NT2/D1 (cell line): ENCODE data around the gene BAG5.

Experiments
- DNase-seq: peaks from one replicate; pipeline ENCODE4 v3.0.0-alpha.2; 2011; ENCODE audit warnings: low read depth, low spot score
- H3K27me3 ChIP-seq: 2 replicates; pipeline ENCODE4 v1.6.0; 2011; ENCODE audit warnings: mild to moderate bottlenecking; ENCODE audit not compliant: insufficient read length, insufficient read depth
- H3K36me3 ChIP-seq: 2 replicates; pipeline ENCODE4 v1.6.1; 2011; ENCODE audit warnings: mild to moderate bottlenecking, low read length, mixed read lengths; ENCODE audit not compliant: insufficient read depth, insufficient read length
- H3K4me1 ChIP-seq: 2 replicates; pipeline ENCODE4 v1.5.1; 2011; ENCODE audit not compliant: insufficient read depth, insufficient read length
- H3K4me3 ChIP-seq: 2 replicates; pipeline ENCODE4 v1.5.1; 2011; ENCODE audit warnings: low read depth; ENCODE audit not compliant: insufficient read length
- H3K9ac ChIP-seq: 2 replicates; pipeline ENCODE4 v1.6.0; 2011; ENCODE audit warnings: low read depth; ENCODE audit not compliant: insufficient read length
- H3K9me3 ChIP-seq: 2 replicates; pipeline ENCODE4 v1.5.1; 2011; ENCODE audit warnings: mild to moderate bottlenecking, low read length; ENCODE audit not compliant: insufficient read depth
- SUZ12 ChIP-seq: IDR thresholded peaks from 2 replicates; pipeline ENCODE4 v1.6.1; 2011; ENCODE audit not compliant: insufficient read length, insufficient read depth; ENCODE audit errors: extremely low read depth
- YY1 ChIP-seq: IDR thresholded peaks from 2 replicates; pipeline ENCODE4 v1.6.1; 2011; ENCODE audit not compliant: insufficient read length, insufficient read depth
- ZNF274 ChIP-seq: IDR thresholded peaks from 2 replicates; pipeline ENCODE4 v1.6.1; 2011; ENCODE audit warnings: mild to moderate bottlenecking, low read depth, low read length

The BAG5 gene

GRCh38 chr14:103530390-103530789, 32.1 kb downstream of the BAG5 start:
- H3K27me3 ChIP-seq = no peaks in the 10 kb centered on the region
- peaks cover 50% of the 10 kb centered on the region for H3K36me3 ChIP-seq
- H3K4me3 ChIP-seq = no peak overlapping the region
- H3K9me3 ChIP-seq = no peaks in the 10 kb centered on the region
- no peak for DNase-seq
- no peak overlapping the region for H3K9ac ChIP-seq
- TF ChIP-seq YY1 (no peak), ZNF274 (no peak), SUZ12 (no peak)
- H3K4me1 ChIP-seq = peaks cover 16% of the 10 kb centered on the region

GRCh38 chr14:103529383-103530365, 32.8 kb downstream of the BAG5 start:
- no peak for TF ChIP-seq SUZ12
- no peak for TF ChIP-seq YY1
- no peak for TF ChIP-seq ZNF274
- Histone ChIP-seq H3K4me1 (peaks cover 16% of the 10 kb centered on the region), H3K4me3 (peak overlapping the region; percentile 93)

GRCh38 chr14:103528587-103529382, 33.7 kb downstream of the BAG5 start, which contains the start of gene TRMT61A:
Gene TRMT61A, plus strand, starts transcription at chr14:103529196. Its CDS starts 783 bp downstream, at chr14:103529979.
- DNase-seq = peak; percentile 44
- H3K4me3 ChIP-seq = peak within 1 kb of the TSS; percentile 93
- H3K9ac ChIP-seq = peak within 1 kb of the TSS; percentile 91
- H3K27me3 ChIP-seq = peaks cover 10% of the 10 kb centered on the region
- H3K9me3 ChIP-seq = no peaks in the 10 kb centered on the region
- no peak for TF ChIP-seq ZNF274
- no peak for TF ChIP-seq SUZ12
- TF ChIP-seq YY1 = no peak
- peaks cover 37% of the 10 kb centered on the region for H3K36me3 ChIP-seq
- H3K4me1 ChIP-seq = peaks cover 16% of the 10 kb centered on the region

More at GRCh38 chr14:103529383-103530365, 32.8 kb downstream of the BAG5 start:
- DNase-seq = no peak
- Histone ChIP-seq H3K36me3 (peaks cover 44% of the 10 kb centered on the region), H3K27me3 (peaks cover under 1% of the 10 kb centered on the region), H3K9ac (peak overlapping the region; percentile 91), H3K9me3 (no peaks in the 10 kb centered on the region)

- Histone ChIP-seq H3K9me3 (no peaks in the 10 kb centered on the region), H3K36me3 (peaks cover 32% of the 10 kb centered on the region), H3K4me3 (peak overlapping the region; percentile 51), H3K4me1 (peaks cover 18% of the 10 kb centered on the region), H3K27me3 (peaks cover 16% of the 10 kb centered on the region), H3K9ac (peak overlapping the region; percentile 76)
- TF ChIP-seq SUZ12 = no peak
- no peak for TF ChIP-seq YY1
- no peak for TF ChIP-seq ZNF274
- no peak for DNase-seq
These were observed 34.3 kb downstream of the BAG5 start for GRCh38 chr14:103528146-103528586.

- Histone ChIP-seq H3K4me1 (peaks cover 18% of the 10 kb centered on the region), H3K9me3 (no peaks in the 10 kb centered on the region), H3K4me3 (no peak overlapping the region), H3K27me3 (peaks cover 17% of the 10 kb centered on the region), H3K9ac (peak overlapping the region; percentile 76), H3K36me3 (peaks cover 27% of the 10 kb centered on the region)
- TF ChIP-seq YY1 = no peak
- TF ChIP-seq ZNF274 = no peak
- no peak for TF ChIP-seq SUZ12
- no peak for DNase-seq
These were observed 34.9 kb downstream of the BAG5 start for GRCh38 chr14:103527408-103528145.

GRCh38 chr14:103526914-103527248, 35.6 kb downstream of the BAG5 start:
- TF ChIP-seq YY1 (no peak), ZNF274 (no peak), SUZ12 (no peak)
- H3K9me3 ChIP-seq = no peaks in the 10 kb centered on the region
- no peak overlapping the region for H3K4me3 ChIP-seq
- peaks cover 17% of the 10 kb centered on the region for H3K27me3 ChIP-seq
- H3K36me3 ChIP-seq = peaks cover 20% of the 10 kb centered on the region
- no peak overlapping the region for H3K9ac ChIP-seq
- DNase-seq = no peak
- peaks cover 18% of the 10 kb centered on the region for H3K4me1 ChIP-seq
